IMR-90 (cell line): ENCODE data around the gene CNIH2. TPM values are rescaled to one million over a fixed set of nuclear protein-coding genes. Genes with fewer than 3 reads are reported as not detected.

Source experiments
- ATAC-seq: fragments of 200-7000 bp; cut with Tn5 transposase; 2 replicates; pipeline ENCODE4 v1.9.1; 2020; ENCODE audit warnings: low read depth, mild to moderate bottlenecking, moderate library complexity
- BruUV-seq: library from RNA; stranded (reverse); fragments of 400-500 nt; replicated peaks from 2 replicates; lab custom pipeline; 2021; lab: Mats Ljungman, UMichigan
- CTCF ChIA-PET: fragments of 300-600 bp; formaldehyde crosslinking; extraction: SDS; loops from one replicate; lab custom pipeline; 2021; ENCODE audit warnings: antibody characterized with exemption; lab: Yijun Ruan, JAX
- POLR2A ChIA-PET: fragments of 300-600 bp; sonication (Branson Sonifier 250); formaldehyde crosslinking; loops from one replicate; lab custom pipeline; 2022; ENCODE audit warnings: antibody characterized with exemption; ENCODE audit not compliant: unreplicated experiment; lab: Charles Lee
- DNase-seq: peaks from one replicate; pipeline ENCODE4 v3.0.0; 2013
- H2AFZ ChIP-seq: replicated peaks from 2 replicates; pipeline ENCODE3; 2013; ENCODE audit warnings: low read length, mild to moderate bottlenecking; ENCODE audit not compliant: poor library complexity
- H2AK5ac ChIP-seq: 2 replicates; pipeline ENCODE4 v1.6.1; 2013; ENCODE audit warnings: low read depth, low read length, inconsistent platforms
- H2AK9ac ChIP-seq: replicated peaks from 2 replicates; pipeline ENCODE3; 2013; ENCODE audit warnings: mild to moderate bottlenecking, low read depth, low read length, moderate library complexity; ENCODE audit not compliant: poor library complexity
- H2BK120ac ChIP-seq: 2 replicates; pipeline ENCODE4 v1.6.1; 2013; ENCODE audit warnings: low read depth, low read length, inconsistent platforms
- H2BK15ac ChIP-seq: 3 replicates; pipeline ENCODE4 v1.6.1; 2013; ENCODE audit warnings: low read depth, low read length, inconsistent platforms
- H2BK20ac ChIP-seq: 2 replicates; pipeline ENCODE4 v1.6.1; 2013; ENCODE audit warnings: low read depth, mild to moderate bottlenecking, inconsistent platforms, low read length, moderate library complexity
- H2BK5ac ChIP-seq: 2 replicates; pipeline ENCODE4 v1.6.1; 2013; ENCODE audit warnings: mild to moderate bottlenecking, low read depth, low read length, inconsistent platforms; ENCODE audit not compliant: poor library complexity, severe bottlenecking
- H3K14ac ChIP-seq: replicated peaks from 2 replicates; pipeline ENCODE4 v1.6.1; 2013; ENCODE audit warnings: low read depth, low read length, inconsistent platforms
- H3K18ac ChIP-seq: 2 replicates; pipeline ENCODE4 v1.6.1; 2013; ENCODE audit warnings: low read depth, low read length, control low read depth
- H3K23ac ChIP-seq: 2 replicates; pipeline ENCODE4 v1.6.1; 2013; ENCODE audit warnings: low read depth, low read length, inconsistent platforms
- H3K27ac ChIP-seq: 2 replicates; pipeline ENCODE4 v1.5.1; 2013; ENCODE audit warnings: mild to moderate bottlenecking, control low read depth, low read length; ENCODE audit not compliant: insufficient read depth
- H3K27me3 ChIP-seq: 2 replicates; pipeline ENCODE4 v1.6.1; 2013; ENCODE audit warnings: low read length; ENCODE audit not compliant: control insufficient read depth, insufficient read depth
- H3K36me3 ChIP-seq: 2 replicates; pipeline ENCODE4 v1.6.1; 2013; ENCODE audit warnings: low read length, mixed read lengths; ENCODE audit not compliant: control insufficient read depth, insufficient read depth
- H3K4ac ChIP-seq: 2 replicates; pipeline ENCODE4 v1.6.1; 2013; ENCODE audit warnings: low read depth, low read length, inconsistent platforms
- H3K4me1 ChIP-seq: 2 replicates; pipeline ENCODE4 v1.6.1; 2013; ENCODE audit warnings: low read length, mixed read lengths; ENCODE audit not compliant: control insufficient read depth, insufficient read depth
- H3K4me2 ChIP-seq: 2 replicates; pipeline ENCODE4 v1.6.1; 2013; ENCODE audit warnings: low read depth, mild to moderate bottlenecking, control low read depth, low read length, moderate library complexity
- H3K4me3 ChIP-seq: 2 replicates; pipeline ENCODE4 v1.5.1; 2013; ENCODE audit warnings: low read depth, mild to moderate bottlenecking, control low read depth, low read length, moderate library complexity; ENCODE audit not compliant: insufficient read depth
- H3K56ac ChIP-seq: 2 replicates; pipeline ENCODE4 v1.6.1; 2013; ENCODE audit warnings: low read length, inconsistent platforms; ENCODE audit not compliant: insufficient read depth; ENCODE audit errors: extremely low read depth
- H3K79me1 ChIP-seq, 2 experiments: 2 replicates each; pipeline ENCODE4 v1.6.1; 2013; ENCODE audit warnings: low read length in 2 of 2, inconsistent platforms in 1 of 2, low read depth in 1 of 2
- H3K9ac ChIP-seq: 2 replicates; pipeline ENCODE4 v1.6.1; 2013; ENCODE audit warnings: low read depth, low read length, control low read depth
- H3K9me1 ChIP-seq: 2 replicates; pipeline ENCODE4 v1.6.1; 2013; ENCODE audit warnings: low read length, inconsistent platforms; ENCODE audit not compliant: insufficient read depth
- H3K9me3 ChIP-seq: 2 replicates; pipeline ENCODE4 v1.6.1; 2013; ENCODE audit warnings: low read length; ENCODE audit not compliant: control insufficient read depth, insufficient read depth
- H4K20me1 ChIP-seq: 2 replicates; pipeline ENCODE4 v1.6.1; 2013; ENCODE audit warnings: low read length, inconsistent platforms; ENCODE audit not compliant: insufficient read depth
- H4K5ac ChIP-seq: 2 replicates; pipeline ENCODE4 v1.6.1; 2013; ENCODE audit warnings: mild to moderate bottlenecking, low read depth, low read length, control low read depth
- H4K8ac ChIP-seq, 2 experiments: 2 replicates each; pipeline ENCODE4 v1.6.1; 2013; ENCODE audit warnings: low read depth in 2 of 2, low read length in 2 of 2, control low read depth in 1 of 2, inconsistent platforms in 1 of 2
- H4K91ac ChIP-seq: 2 replicates; pipeline ENCODE4 v1.6.1; 2013; ENCODE audit warnings: low read depth, low read length, inconsistent platforms; ENCODE audit not compliant: insufficient read depth
- MXI1 ChIP-seq: IDR thresholded peaks from 2 replicates; pipeline ENCODE4 v1.6.1; 2012; ENCODE audit warnings: low read depth, mild to moderate bottlenecking, low read length, moderate library complexity, borderline replicate concordance
- SMC3 ChIP-seq: fragments of 150-350 bp; IDR thresholded peaks from 2 replicates; pipeline ENCODE4 v1.6.1; 2016; ENCODE audit warnings: low read depth, mild to moderate bottlenecking, antibody characterized with exemption, low read length, moderate library complexity
- WGBS, 2 experiments: methylation state at CpG; one replicate each; pipeline versions ENCODE4 v1.1.5 to v1.1.7; 2013; ENCODE audit warnings: missing lambda C conversion rate in 2 of 2; ENCODE audit not compliant: insufficient read length in 1 of 2; ENCODE audit errors: extremely low coverage in 2 of 2; 5-methylcytosine and 5-hydroxymethylcytosine counted together
- dilution Hi-C: fragments of 300-500 bp; cut with HindIII; formaldehyde crosslinking; loops from one replicate; pipeline ENCODE4 v1.14.3; 2018; ENCODE audit warnings: low sequenced_read_pairs; ENCODE audit not compliant: unreplicated experiment
- in situ Hi-C: fragments of 300-500 bp; cut with MboI; formaldehyde crosslinking; loops from 3 replicates; pipeline ENCODE4 v1.14.3; 2019; ENCODE audit warnings: low sequenced_read_pairs, inconsistent platforms, mixed read lengths
- intact Hi-C: fragments of 100-400 bp; cut with micrococcal nuclease; formaldehyde crosslinking; loops from 2 replicates; pipeline ENCODE4 v1.10.0; 2022
- polyA plus RNA-seq, 3 experiments: library from polyadenylated mRNA; depleted of rRNA; stranded (reverse); fragments of >200 nt; gene quantifications; 2 replicates each; pipeline ENCODE4 v1.2.3, GENCODE V29; 2012; ENCODE audit warnings: low replicate concordance in 1 of 3
- total RNA-seq: library from RNA; depleted of rRNA; stranded (reverse); fragments of >200 nt; gene quantifications from 2 replicates; pipeline ENCODE4 v1.2.3, GENCODE V29; 2012
- TF ChIP-seq, protein P1 (sequence below): conservative IDR thresholded peaks from 2 replicates; pipeline ENCODE4 v1.5.1; 2012; ENCODE audit warnings: mild to moderate bottlenecking, low read depth, low read length, improper control_type of control experiment

The CNIH2 gene
- total and polyA plus RNA-seq, 2 of the 4 experiments (the other 2 are of a cell fraction) = 0.54 to 3.4 TPM

DNA sequence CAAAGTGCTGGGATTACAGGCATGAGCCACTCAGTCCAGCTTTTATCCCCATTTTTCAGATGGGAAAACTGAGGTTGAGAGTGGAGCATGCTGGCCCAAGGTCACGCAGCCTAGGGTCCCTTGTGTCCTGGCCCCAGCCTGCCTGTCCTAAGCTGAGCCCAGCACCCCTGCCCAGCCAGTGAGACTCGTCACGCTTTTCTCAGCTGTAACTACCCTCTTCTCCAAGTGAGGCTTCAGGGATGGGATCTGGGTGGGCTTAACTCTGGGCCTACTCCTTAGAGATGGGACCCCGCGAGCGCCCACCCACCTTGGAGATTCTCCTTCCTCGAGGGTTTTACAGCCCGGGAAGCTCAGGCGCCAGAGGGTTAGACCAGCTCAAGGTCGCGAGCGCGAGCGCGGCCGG is 13.3 kb downstream of the CNIH2 start (continued):
- TF ChIP-seq, protein P1, sequence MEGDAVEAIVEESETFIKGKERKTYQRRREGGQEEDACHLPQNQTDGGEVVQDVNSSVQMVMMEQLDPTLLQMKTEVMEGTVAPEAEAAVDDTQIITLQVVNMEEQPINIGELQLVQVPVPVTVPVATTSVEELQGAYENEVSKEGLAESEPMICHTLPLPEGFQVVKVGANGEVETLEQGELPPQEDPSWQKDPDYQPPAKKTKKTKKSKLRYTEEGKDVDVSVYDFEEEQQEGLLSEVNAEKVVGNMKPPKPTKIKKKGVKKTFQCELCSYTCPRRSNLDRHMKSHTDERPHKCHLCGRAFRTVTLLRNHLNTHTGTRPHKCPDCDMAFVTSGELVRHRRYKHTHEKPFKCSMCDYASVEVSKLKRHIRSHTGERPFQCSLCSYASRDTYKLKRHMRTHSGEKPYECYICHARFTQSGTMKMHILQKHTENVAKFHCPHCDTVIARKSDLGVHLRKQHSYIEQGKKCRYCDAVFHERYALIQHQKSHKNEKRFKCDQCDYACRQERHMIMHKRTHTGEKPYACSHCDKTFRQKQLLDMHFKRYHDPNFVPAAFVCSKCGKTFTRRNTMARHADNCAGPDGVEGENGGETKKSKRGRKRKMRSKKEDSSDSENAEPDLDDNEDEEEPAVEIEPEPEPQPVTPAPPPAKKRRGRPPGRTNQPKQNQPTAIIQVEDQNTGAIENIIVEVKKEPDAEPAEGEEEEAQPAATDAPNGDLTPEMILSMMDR = no peak

DNA sequence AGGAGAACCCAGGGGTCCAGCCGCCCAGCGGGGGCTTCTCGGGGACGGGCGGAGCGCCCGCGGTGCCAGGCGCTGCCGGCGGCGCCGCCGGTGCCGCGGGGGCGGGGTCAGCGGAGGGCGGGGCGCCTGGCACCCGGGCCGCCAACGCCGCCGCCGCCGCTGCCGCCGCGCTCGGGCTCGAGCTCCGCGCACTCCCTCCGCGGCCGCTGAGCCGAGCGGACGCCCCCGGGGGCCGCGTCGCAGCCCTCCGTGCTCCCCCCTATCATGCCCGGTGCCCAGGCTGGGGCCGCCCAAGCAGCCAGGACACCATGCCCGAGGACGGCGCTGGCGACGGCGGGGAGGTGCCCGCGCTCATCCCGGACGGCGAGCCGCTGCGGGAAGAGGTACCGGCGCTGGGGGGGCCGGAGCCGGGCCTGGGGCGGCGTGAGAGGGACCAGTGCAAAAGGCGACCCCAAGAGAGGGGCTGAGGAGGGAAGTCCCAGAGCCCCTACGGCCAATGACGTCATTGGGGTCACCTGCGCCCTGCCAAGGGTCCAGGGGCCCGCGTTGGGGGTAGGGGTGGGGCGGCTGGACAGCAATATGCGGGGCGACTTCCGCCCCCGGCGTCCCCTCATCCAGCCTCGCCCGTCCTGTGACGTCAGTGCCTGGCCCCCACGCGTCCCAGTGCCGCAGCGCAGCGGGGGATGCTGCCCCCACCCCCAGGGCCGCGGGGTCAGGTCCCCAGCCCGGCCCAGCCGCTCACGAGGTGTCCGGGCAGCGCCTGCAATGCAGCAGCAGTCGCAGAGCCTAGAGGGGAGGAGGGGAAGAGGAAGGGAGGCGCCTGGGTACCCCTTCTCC is 13.9 kb downstream of the CNIH2 start, which contains the start of gene TMEM151A:
Gene TMEM151A (plus strand): TSS at position 189 of the 837 bp plus-strand sequence. CDS start 120 bp downstream, at position 309.
- H3K79me1 ChIP-seq = peaks cover 7 to 18% of the 10 kb centered on the region in 2 experiments; a peak in 3 of 4 replicates
- ChIA-PET POLR2A (interaction anchor here (0.6 kb wide), 1 partner anchor 12 kb away, joined by 3 read pairs; no protein-coding TSS in a partner anchor), CTCF (no interaction called here)
- no peak within 1 kb of the TSS for H3K18ac ChIP-seq
- peaks cover 6% of the 10 kb centered on the region; the same call in 1 of the 2 replicates for H4K20me1 ChIP-seq
- no peak within 1 kb of the TSS for H3K27ac ChIP-seq
- H2AFZ ChIP-seq = peak within 1 kb of the TSS; percentile 72
- H2BK20ac ChIP-seq = no peak within 1 kb of the TSS
- no peak within 1 kb of the TSS for H4K5ac ChIP-seq
- H3K36me3 ChIP-seq = no peaks in the 10 kb centered on the region
- H3K9ac ChIP-seq = no peak within 1 kb of the TSS
- H3K9me3 ChIP-seq = no peaks in the 10 kb centered on the region
- TF ChIP-seq SMC3 = no peak
- TF ChIP-seq MXI1 = no peak
- H3K4ac ChIP-seq = no peak within 1 kb of the TSS
- dilution Hi-C loops = no loop called here
- DNase-seq = no peak
- no TSS peak for BruUV-seq
- ATAC-seq = no peak
- no peak within 1 kb of the TSS for H3K4me2 ChIP-seq
- no peak within 1 kb of the TSS for H2BK15ac ChIP-seq
- H3K23ac ChIP-seq = no peak within 1 kb of the TSS
- H3K4me3 ChIP-seq = 0 out of 2 replicates have a peak within 1 kb of the TSS, but pooled peaks have one; percentile 18
- peaks cover 40% of the 10 kb centered on the region for H3K27me3 ChIP-seq
- H3K56ac ChIP-seq = no peak within 1 kb of the TSS
- no peak within 1 kb of the TSS for H2BK5ac ChIP-seq
- H4K8ac ChIP-seq = no peak within 1 kb of the TSS
- no peak within 1 kb of the TSS for H4K91ac ChIP-seq
- no peak within 1 kb of the TSS for H2AK5ac ChIP-seq
- no peak within 1 kb of the TSS for H2AK9ac ChIP-seq
- H3K14ac ChIP-seq = no peak within 1 kb of the TSS
- H2BK120ac ChIP-seq = no peak within 1 kb of the TSS
- intact Hi-C loops = no loop called here
- peaks cover 11% of the 10 kb centered on the region for H3K4me1 ChIP-seq
- peaks cover 14% of the 10 kb centered on the region for H3K9me1 ChIP-seq
- in situ Hi-C loops = no loop called here
- 3% methylated on average over 41 of the region's 95 CpGs; no CpG with 5 or more reads in 1 of the 2 experiments for whole genome bisulfite sequencing, 2 experiments
